Left ventricle myocardium superior (tissue), 1 donor: Measurements from ENCODE around the gene USP28. TPM values are rescaled to one million over a fixed set of nuclear protein-coding genes. Genes with fewer than 3 reads are reported as not detected.
"Not testable (repeated sequence)": the region's sequence is repeated elsewhere in the genome, so short reads cannot be mapped to it uniquely, and the experiment has no call there.

Experiments
- ATAC-seq: fragments of 200-7000 bp; cut with Tn5 transposase; one replicate; pipeline ENCODE4 v1.9.1; 2020; ENCODE audit warnings: mild to moderate bottlenecking, moderate library complexity
- DNase-seq: peaks from one replicate; pipeline ENCODE4 v3.0.0-alpha.2; 2020
- intact Hi-C: fragments of 100-400 bp; cut with micrococcal nuclease; formaldehyde crosslinking; loops from one replicate; pipeline ENCODE4 v1.11.0; 2022
- total RNA-seq: library from RNA; stranded (reverse); fragmentation: NEBNext Ultra II Directional; extraction: Animal tissue kit (Norgen Biotek cat#: 25700); gene quantifications from one replicate; pipeline ENCODE4 v1.2.1, GENCODE V29; 2021
- donor health status: DM: no; HTN: yes; CAD: no; lungs with severe emphysema.

Gene USP28
- total RNA-seq, 1 donor from 2014 or later = 167 TPM

- intact Hi-C loops = no loop called here
- DNase-seq = no peak
- ATAC-seq = no peak
Measured at GRCh38 chr11:113841691-113842090, 33.7 kb downstream of the USP28 start.

DNA sequence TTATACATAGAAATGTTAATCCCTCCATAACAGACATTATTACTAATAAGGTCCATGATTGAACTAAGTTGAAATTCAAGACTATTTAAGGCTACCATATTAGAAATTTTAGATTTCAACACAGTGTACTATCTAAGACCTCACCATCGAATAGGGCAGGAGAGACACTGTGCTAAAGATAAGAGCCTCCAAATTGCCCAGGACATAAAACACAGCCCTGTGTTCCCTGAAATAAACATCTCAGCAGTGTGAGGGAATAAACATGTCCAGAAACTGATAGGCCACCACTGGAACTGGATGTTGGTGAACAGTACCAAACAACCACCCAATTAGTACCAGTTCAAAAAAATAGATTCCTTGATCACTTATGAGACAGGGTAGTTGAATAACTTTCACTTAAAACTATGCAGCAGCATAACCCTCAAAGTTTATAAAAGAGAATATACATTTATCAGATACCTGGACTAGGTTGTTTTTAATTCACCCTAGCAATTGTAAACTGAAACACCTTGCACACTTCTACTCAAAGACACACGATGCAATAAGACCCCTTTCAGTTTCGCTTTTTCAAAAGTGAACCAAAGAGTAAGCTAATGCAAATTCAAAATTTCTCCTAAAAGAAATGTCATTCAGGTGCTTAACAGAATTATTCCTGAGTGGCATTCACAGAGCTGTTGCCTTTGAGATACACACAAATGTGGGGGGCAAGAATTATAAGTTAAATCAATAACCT is 34.3 kb downstream of the USP28 start:
- ATAC-seq = peak; percentile 74
- DNase-seq = no peak

GRCh38 chr11:113839842-113840241 is 35.5 kb downstream of the USP28 start:
- intact Hi-C loops = no loop called here

More for the DNA sequence above, 34.3 kb downstream of the USP28 start:
- intact Hi-C loops = no loop called here

DNA sequence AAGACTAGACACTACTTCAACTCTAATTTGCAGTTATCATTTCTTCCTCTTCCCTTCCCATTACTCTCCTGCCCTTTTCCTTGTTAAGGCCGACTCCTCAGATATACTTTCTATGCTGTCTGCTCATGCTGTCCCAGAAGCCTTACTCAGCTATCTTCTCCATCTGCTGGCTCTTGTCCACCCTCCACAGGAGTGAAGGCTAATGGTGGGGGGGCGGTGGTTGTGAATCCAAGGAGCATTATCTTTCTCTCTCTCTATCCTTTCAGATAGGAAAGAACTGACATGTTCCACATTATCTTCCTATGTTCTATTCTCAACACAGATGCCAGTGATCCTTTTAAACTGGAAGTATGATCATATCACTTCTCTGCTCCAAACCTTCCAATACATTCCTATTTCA is 37.4 kb downstream of the USP28 start:
- ATAC-seq (no peak), DNase-seq (no peak)
- intact Hi-C loops = no loop called here

More at GRCh38 chr11:113839842-113840241, 35.5 kb downstream of the USP28 start:
- DNase-seq (no peak), ATAC-seq (no peak)

- DNase-seq = no peak
- peak; percentile 73 for ATAC-seq
- intact Hi-C loops = no loop called here
Measured at GRCh38 chr11:113835306-113835705, 40.1 kb downstream of the USP28 start.

- DNase-seq (no peak), ATAC-seq (no peak)
- intact Hi-C loops = no loop called here
Measured at GRCh38 chr11:113833151-113833550, 42.2 kb downstream of the USP28 start.

- ATAC-seq (no peak), DNase-seq (no peak)
- intact Hi-C loops = no loop called here
Measured at GRCh38 chr11:113831314-113831713, 44.1 kb downstream of the USP28 start.

DNA sequence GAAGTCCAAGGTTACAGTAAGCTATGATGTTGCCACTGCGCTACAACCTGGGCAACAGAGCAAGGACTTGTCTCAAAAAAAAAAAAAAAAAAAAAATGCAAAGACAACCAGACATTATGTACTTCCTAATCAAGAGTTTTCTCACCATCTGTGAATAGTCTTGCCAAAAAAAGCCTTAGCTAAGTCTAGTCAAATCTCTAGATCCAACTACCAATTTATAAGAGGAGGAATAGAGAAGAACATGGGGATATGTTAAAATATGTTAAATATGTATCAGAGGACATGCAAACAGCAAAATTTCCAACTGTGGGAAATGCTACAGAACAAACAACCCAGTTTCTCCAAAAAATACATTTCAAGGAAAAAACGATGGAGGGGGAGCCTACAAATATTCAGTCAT is 45.6 kb downstream of the USP28 start:
- intact Hi-C loops = no loop called here
- DNase-seq = no peak
- no peak for ATAC-seq

- intact Hi-C loops = no loop called here
- ATAC-seq (no peak), DNase-seq (no peak)
Measured at GRCh38 chr11:113828191-113828590, 47.2 kb downstream of the USP28 start.

GRCh38 chr11:113827477-113827876 is 47.9 kb downstream of the USP28 start:
- intact Hi-C loops = no loop called here
- DNase-seq = no peak
- no peak for ATAC-seq

DNA sequence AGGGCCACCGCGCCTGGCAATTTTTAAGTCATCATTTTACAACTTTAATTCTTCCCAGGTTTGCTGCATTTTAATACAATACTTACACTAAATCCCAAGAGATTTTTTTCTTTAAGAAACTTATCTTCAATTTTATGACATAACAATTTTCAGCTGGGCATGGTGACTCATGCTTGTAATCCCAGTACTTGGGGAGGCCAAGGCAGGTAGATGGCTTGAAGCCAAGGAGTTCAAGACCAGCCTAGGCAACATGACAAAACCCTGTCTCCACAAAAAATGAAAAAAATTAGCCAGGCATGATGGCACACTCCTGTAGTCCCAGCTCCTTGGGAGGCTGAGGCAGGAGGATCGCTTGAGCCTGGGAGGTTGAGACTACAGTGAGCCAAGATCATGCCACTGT is 56.9 kb downstream of the USP28 start:
- ATAC-seq (no peak), DNase-seq (no peak)
- intact Hi-C loops = no loop called here

DNA sequence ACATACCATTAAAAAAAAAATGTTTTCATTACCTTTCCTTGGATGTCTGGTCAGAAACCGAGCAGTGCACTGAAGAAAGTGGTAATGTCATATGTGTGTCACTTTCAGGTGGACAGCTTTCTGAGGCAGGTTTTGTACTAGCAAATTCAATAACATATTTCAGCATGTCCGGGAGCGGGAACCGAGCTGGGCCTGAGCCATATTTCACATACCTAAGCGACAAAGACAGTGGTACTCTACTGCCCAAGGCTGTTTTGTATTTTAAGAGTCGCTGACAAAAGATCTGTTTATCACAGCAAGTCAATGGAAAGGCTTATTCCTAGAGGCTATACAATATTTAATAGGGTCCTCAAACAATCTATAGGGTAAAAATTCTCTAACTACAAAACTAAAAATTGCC is 57.7 kb downstream of the USP28 start:
- ATAC-seq (peak; percentile 22), DNase-seq (no peak)
- intact Hi-C loops = no loop called here

DNA sequence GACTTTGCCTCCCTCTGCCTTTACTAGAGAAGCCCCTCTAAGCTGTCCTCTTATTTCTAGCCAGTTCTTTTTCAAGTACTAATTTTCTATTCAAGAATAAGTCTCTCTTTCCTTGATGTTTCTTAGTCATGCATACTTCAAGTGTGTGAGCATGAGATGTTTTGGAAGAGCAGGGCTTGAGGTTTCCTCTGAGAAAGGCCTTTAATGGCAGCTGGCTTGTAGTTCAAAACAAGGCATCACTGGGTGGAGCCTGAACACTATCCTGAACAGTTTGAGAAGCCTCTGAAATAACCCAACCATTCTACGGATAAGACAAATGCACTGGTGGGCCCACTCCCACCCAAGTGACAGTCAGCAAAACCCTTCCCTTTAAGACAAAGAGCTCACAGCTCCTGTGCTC is 58.2 kb downstream of the USP28 start:
- ATAC-seq = no peak
- DNase-seq = no peak
- intact Hi-C loops = no loop called here

GRCh38 chr11:113814181-113814580 is 61.2 kb downstream of the USP28 start:
- no peak for DNase-seq
- intact Hi-C loops = no loop called here
- no peak for ATAC-seq

- DNase-seq (no peak), ATAC-seq (no peak)
- intact Hi-C loops = no loop called here
Measured at GRCh38 chr11:113808931-113809330, 66.4 kb downstream of the USP28 start.

- DNase-seq (no peak), ATAC-seq (peak; percentile 76)
- intact Hi-C loops = no loop called here
Measured at GRCh38 chr11:113806406-113806805, 69.0 kb downstream of the USP28 start.

DNA sequence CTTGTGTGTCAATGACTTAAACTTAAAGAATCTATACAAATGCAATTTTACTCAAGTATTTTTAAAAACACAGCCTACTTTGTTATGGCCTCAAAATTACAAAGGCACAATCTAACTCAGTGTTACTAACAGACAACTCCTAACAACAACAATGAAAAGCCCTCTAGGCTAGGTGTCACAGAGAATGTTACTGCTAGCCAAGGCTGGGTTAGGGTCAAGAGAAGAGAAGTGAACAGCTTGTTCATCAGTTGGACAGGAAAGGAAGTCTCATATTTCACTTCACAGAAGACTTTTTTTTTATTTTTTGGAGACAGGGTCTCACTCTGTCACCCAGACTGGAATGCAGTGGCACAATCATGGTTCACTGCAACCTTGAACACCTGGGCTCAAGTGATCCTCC is 69.7 kb downstream of the USP28 start:
- ATAC-seq = no peak
- intact Hi-C loops = no loop called here
- no peak for DNase-seq

DNA sequence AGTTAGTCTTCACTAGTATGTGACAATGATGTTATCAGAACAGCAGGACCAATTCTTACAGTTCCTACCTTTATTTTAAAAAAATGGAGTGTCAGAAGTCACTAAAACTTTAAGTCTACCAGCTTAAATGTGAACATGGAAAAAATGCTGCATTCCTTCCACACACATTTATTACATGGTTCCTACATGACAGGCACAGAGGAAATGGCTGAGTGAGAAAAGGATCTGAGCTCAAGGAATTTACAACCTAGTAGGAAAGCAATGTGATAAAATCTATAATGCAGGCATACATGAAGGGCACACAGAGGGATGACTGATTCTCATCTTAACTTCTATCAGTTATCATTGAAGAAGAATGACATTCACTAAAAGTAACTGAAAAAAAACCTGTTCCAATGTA is 72.8 kb downstream of the USP28 start:
- intact Hi-C loops = no loop called here
- ATAC-seq = no peak
- no peak for DNase-seq

DNA sequence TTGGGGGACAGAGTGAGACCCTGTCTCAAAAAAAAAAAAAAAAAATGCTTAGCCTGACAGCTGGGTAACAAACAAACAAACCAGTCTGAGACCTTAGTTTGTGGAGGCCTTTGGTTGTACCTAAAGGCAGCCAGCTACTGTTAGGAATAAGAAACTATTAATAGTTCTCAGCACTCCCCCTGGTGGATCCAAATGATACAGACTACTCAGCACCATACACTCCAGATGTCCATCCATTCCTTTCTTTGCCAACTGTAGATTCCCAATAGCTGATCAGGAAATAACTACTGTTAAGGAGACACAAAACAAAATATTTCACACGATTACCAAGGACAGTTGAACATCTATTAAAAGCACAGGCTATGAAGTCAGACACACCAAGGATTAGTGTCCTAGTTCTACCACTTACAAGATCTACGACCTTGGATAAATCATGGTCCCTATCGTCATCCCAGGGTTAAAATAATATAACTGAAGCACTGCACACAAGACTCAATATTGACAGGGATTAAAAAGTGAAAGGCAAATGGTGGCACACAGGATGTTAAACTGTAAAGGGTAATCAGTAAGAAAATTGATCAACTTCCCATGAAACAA is 78.6 kb downstream of the USP28 start:
- intact Hi-C loops = no loop called here

DNA sequence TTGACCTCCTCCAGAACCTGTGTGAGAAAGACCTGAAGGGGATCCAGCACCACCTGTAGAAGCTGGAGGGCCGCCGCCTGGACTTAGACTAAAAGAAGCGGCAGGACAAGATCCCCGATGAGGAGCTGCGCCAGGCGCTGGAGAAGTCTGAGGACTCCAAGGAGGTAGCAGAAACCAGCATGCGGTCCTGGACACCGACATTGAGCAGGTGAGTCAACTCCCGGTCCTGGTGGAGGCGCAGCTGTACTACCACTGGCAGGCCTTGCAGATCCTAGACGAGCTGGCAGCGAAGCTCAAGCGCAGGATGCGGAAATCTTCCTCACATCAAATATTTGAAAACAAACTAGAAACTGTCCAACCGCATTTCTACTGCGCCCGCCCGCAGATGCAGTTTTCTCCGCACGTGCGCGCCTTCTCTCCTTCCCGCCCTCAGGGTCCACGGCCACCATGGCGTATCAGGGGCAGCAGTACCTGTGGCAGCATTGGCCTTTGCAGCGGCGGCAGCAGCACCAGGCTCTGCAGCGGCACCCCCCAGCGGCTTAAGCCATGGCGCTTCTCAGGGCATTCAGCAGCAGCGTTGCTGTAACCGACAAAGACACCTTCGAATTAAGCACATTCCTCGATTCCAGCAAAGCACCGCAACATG is 85.6 kb downstream of the USP28 start:
- intact Hi-C loops = no loop called here
- ATAC-seq = no peak
- no peak for DNase-seq

More for the DNA sequence above, 78.6 kb downstream of the USP28 start:
- ATAC-seq (peak; percentile 89), DNase-seq (no peak)

GRCh38 chr11:113789016-113789415 is 86.4 kb downstream of the USP28 start:
- ATAC-seq, intact Hi-C loops, DNase-seq: not testable (repeated sequence)
